Gastroesophageal sphincter (tissue), 4 donors: Measurements from ENCODE around the gene KRTAP10-5. TPM values are rescaled to one million over a fixed set of nuclear protein-coding genes. Genes with fewer than 3 reads are reported as not detected.

ENCODE experiments used
- ATAC-seq: fragments of 150-250 bp; one replicate; pipeline ENCODE4 v1.9.1; 2016; ENCODE audit warnings: mild to moderate bottlenecking, moderate library complexity
- H3K27ac ChIP-seq, 4 donors: fragments of 200-600 bp; sonication (generic) in 3 of 4; 1 replicate in 3 of 4; 2 replicates in 1 of 4; pipeline ENCODE4 v1.5.1; 2016 to 2019
- H3K27me3 ChIP-seq: fragments of 200-600 bp; sonication (generic); one replicate; pipeline ENCODE4 v1.5.1; 2019
- H3K36me3 ChIP-seq, 2 donors: fragments of 200-600 bp; sonication (generic); one replicate each; pipeline ENCODE4 v1.5.1; 2019; ENCODE audit warnings: control low read depth in 1 of 2
- H3K4me1 ChIP-seq, 3 donors: fragments of 200-600 bp; sonication (generic); 1 replicate in 2 of 3; 2 replicates in 1 of 3; pipeline ENCODE4 v1.5.1; 2016 to 2019; ENCODE audit warnings: control low read depth in 2 of 3
- H3K4me3 ChIP-seq, 2 donors: fragments of 200-600 bp; sonication (generic); one replicate each; pipeline ENCODE4 v1.5.1; 2019; ENCODE audit warnings: mild to moderate bottlenecking in 1 of 2, moderate library complexity in 1 of 2
- H3K9me3 ChIP-seq, 3 donors: fragments of 200-600 bp; sonication (generic); one replicate each; pipeline ENCODE4 v1.5.1; 2017 to 2019; ENCODE audit warnings: control low read depth in 2 of 3
- CTCF ChIP-seq, 4 experiments: fragments of 200-600 bp in 2 of 4; fragments of 450-650 bp in 2 of 4; sonication (generic) in 1 of 4; IDR thresholded peaks; one replicate each; pipeline ENCODE4 v1.5.1; 2017 to 2019; ENCODE audit warnings: antibody characterized with exemption in 4 of 4, mild to moderate bottlenecking in 2 of 4, moderate library complexity in 2 of 4
- EP300 ChIP-seq: sonication (generic); formaldehyde crosslinking; IDR thresholded peaks from one replicate; pipeline ENCODE4 v1.6.1; 2017; ENCODE audit warnings: antibody characterized with exemption, mild to moderate bottlenecking
- POLR2A ChIP-seq, 2 donors: fragments of 450-650 bp; IDR thresholded peaks; one replicate each; pipeline ENCODE4 v1.6.1; 2017; ENCODE audit warnings: antibody characterized with exemption in 2 of 2, mild to moderate bottlenecking in 2 of 2, moderate library complexity in 1 of 2
- POLR2AphosphoS5 ChIP-seq: sonication (generic); formaldehyde crosslinking; IDR thresholded peaks from one replicate; pipeline ENCODE4 v1.6.1; 2017; ENCODE audit warnings: antibody characterized with exemption
- WGBS, 2 donors: methylation state at CpG; one replicate each; pipeline ENCODE4 v1.1.5; 2018; ENCODE audit warnings: low coverage in 1 of 2; 5-methylcytosine and 5-hydroxymethylcytosine counted together
- total RNA-seq, 4 donors: library from RNA; depleted of rRNA; stranded (reverse); fragments of >200 nt; gene quantifications; one replicate each; pipeline ENCODE4 v1.1.0, GENCODE V29; 2016

The KRTAP10-5 gene
- total RNA-seq, 4 donors from 2014 or later: not detected

GRCh38 chr21:44617071-44617501 is 36.7 kb upstream of the KRTAP10-5 start:
- Histone ChIP-seq H3K9me3 (peaks cover 0 to 19% (median 0%) of the 10 kb centered on the region in 3 donors), H3K27ac (no peak overlapping the region), H3K4me3 (no peak overlapping the region), H3K27me3 (peaks cover 56% of the 10 kb centered on the region), H3K4me1 (no peaks in the 10 kb centered on the region), H3K36me3 (no peaks in the 10 kb centered on the region)
- ATAC-seq: no peak
- TF ChIP-seq POLR2AphosphoS5 (no peak), CTCF (IDR thresholded peaks at IDR 0.05) (no peak), EP300 (no peak), POLR2A (IDR thresholded peaks at IDR 0.05) (no peak)
- no CpG with 5 or more reads among the region's 8 CpGs for WGBS, 2 donors

- 70% methylated on average over 2 of the region's 16 CpGs; no CpG with 5 or more reads in 1 of the 2 donors for WGBS, 2 donors
- no peak for TF ChIP-seq POLR2A (IDR thresholded peaks at IDR 0.05)
- TF ChIP-seq POLR2AphosphoS5: no peak
- no peak for TF ChIP-seq EP300
- no peak for TF ChIP-seq CTCF (IDR thresholded peaks at IDR 0.05)
- H3K4me3 ChIP-seq: no peak overlapping the region
Measured at GRCh38 chr21:44616591-44616926, 36.2 kb upstream of the KRTAP10-5 start.

GRCh38 chr21:44615911-44616590 is 35.6 kb upstream of the KRTAP10-5 start:
- Histone ChIP-seq H3K4me3 (no peak overlapping the region), H3K36me3 (no peaks in the 10 kb centered on the region), H3K4me1 (no peaks in the 10 kb centered on the region), H3K27me3 (peaks cover 64% of the 10 kb centered on the region), H3K27ac (no peak overlapping the region), H3K9me3 (peaks cover 0 to 29% (median 0%) of the 10 kb centered on the region in 3 donors)
- 40 to 54% methylated on average over 3 to 4 of the region's 17 CpGs for WGBS, 2 donors
- TF ChIP-seq CTCF (IDR thresholded peaks at IDR 0.05): no peak
- no peak for TF ChIP-seq POLR2AphosphoS5
- TF ChIP-seq EP300: no peak
- no peak for TF ChIP-seq POLR2A (IDR thresholded peaks at IDR 0.05)
- ATAC-seq: no peak

More at GRCh38 chr21:44616591-44616926, 36.2 kb upstream of the KRTAP10-5 start:
- Histone ChIP-seq H3K36me3 (no peaks in the 10 kb centered on the region), H3K27me3 (peaks cover 62% of the 10 kb centered on the region), H3K9me3 (peaks cover 0 to 24% (median 0%) of the 10 kb centered on the region in 3 donors), H3K4me1 (no peaks in the 10 kb centered on the region), H3K27ac (no peak overlapping the region)
- no peak for ATAC-seq

- TF ChIP-seq POLR2AphosphoS5: no peak
- no peak for TF ChIP-seq EP300
- TF ChIP-seq POLR2A (IDR thresholded peaks at IDR 0.05): no peak
- TF ChIP-seq CTCF (IDR thresholded peaks at IDR 0.05): no peak
- 74 to 78% methylated on average over 1 to 4 of the region's 8 CpGs for WGBS, 2 donors
Measured at GRCh38 chr21:44615466-44615865, 35.1 kb upstream of the KRTAP10-5 start.

GRCh38 chr21:44614961-44615391 is 34.6 kb upstream of the KRTAP10-5 start:
- Histone ChIP-seq H3K4me3 (no peak overlapping the region), H3K9me3 (peaks cover 0 to 37% (median 0%) of the 10 kb centered on the region in 3 donors), H3K27me3 (peaks cover 72% of the 10 kb centered on the region), H3K27ac (no peak overlapping the region), H3K4me1 (no peaks in the 10 kb centered on the region), H3K36me3 (no peaks in the 10 kb centered on the region)
- TF ChIP-seq CTCF (IDR thresholded peaks at IDR 0.05) (no peak), POLR2AphosphoS5 (no peak), EP300 (no peak), POLR2A (IDR thresholded peaks at IDR 0.05) (no peak)
- no peak for ATAC-seq
- 74 to 92% methylated on average over 3 to 16 of the region's 28 CpGs for WGBS, 2 donors

More at GRCh38 chr21:44615466-44615865, 35.1 kb upstream of the KRTAP10-5 start:
- H3K4me1 ChIP-seq: no peaks in the 10 kb centered on the region
- no peak overlapping the region for H3K27ac ChIP-seq
- peaks cover 67% of the 10 kb centered on the region for H3K27me3 ChIP-seq
- no peak overlapping the region for H3K4me3 ChIP-seq
- H3K9me3 ChIP-seq: peaks cover 0 to 35% (median 0%) of the 10 kb centered on the region in 3 donors
- no peaks in the 10 kb centered on the region for H3K36me3 ChIP-seq
- no peak for ATAC-seq
